WTC11 (cell line): ENCODE data around the gene CENPB. TPM values are rescaled to one million over a fixed set of nuclear protein-coding genes. Genes with fewer than 3 reads are reported as not detected.
A peak's percentile ranks its signal among the peaks of the same experiment; 100 is the strongest.

Experiments
- ATAC-seq: fragments of 200-7000 bp; cut with Tn5 transposase; 2 replicates; pipeline ENCODE4 v1.10.0; 2021; ENCODE audit warnings: mild to moderate bottlenecking, moderate library complexity
- CTCF ChIA-PET: fragments of 300-600 bp; sonication (Branson Sonifier 250); formaldehyde crosslinking; loops from one replicate; lab custom pipeline; 2021; ENCODE audit warnings: antibody characterized with exemption; lab: Charles Lee
- POLR2A ChIA-PET: fragments of 350-600 bp; sonication (Branson Sonifier 250); formaldehyde crosslinking; loops from one replicate; lab custom pipeline; 2021; ENCODE audit warnings: antibody characterized with exemption; lab: Charles Lee
- DNase-seq: peaks from one replicate; pipeline ENCODE4 v3.0.0; 2021; ENCODE audit warnings: low spot score
- H3K27ac Mint-ChIP-seq: 2 replicates; pipeline ENCODE4 v1.8.0; 2021; ENCODE audit warnings: mixed read lengths
- H3K27me3 Mint-ChIP-seq: 2 replicates; pipeline ENCODE4 v1.8.0; 2021; ENCODE audit warnings: low read depth, mild to moderate bottlenecking, moderate library complexity, mixed read lengths
- H3K36me3 Mint-ChIP-seq: 2 replicates; pipeline ENCODE4 v1.8.0; 2021; ENCODE audit warnings: mixed read lengths
- H3K4me1 Mint-ChIP-seq: 2 replicates; pipeline ENCODE4 v1.8.0; 2022; ENCODE audit warnings: mixed read lengths
- H3K4me3 Mint-ChIP-seq: 2 replicates; pipeline ENCODE4 v1.8.0; 2021; ENCODE audit warnings: mild to moderate bottlenecking, moderate library complexity, mixed read lengths
- H3K9me3 Mint-ChIP-seq: 2 replicates; pipeline ENCODE4 v1.8.0; 2021; ENCODE audit warnings: mixed read lengths
- AFF4 ChIP-seq: sonication (generic); formaldehyde crosslinking; IDR thresholded peaks from 2 replicates; pipeline ENCODE4 v1.8.1; 2023; ENCODE audit warnings: mild to moderate bottlenecking, missing genetic modification reagents, borderline replicate concordance
- ATF1 ChIP-seq: sonication (generic); formaldehyde crosslinking; IDR thresholded peaks from 2 replicates; pipeline ENCODE4 v1.8.1; 2023; ENCODE audit warnings: mild to moderate bottlenecking, moderate library complexity, missing genetic modification reagents
- CBFB ChIP-seq: sonication (generic); formaldehyde crosslinking; IDR thresholded peaks from 2 replicates; pipeline ENCODE4 v1.8.1; 2022; ENCODE audit warnings: mild to moderate bottlenecking, low read depth, missing genetic modification reagents
- ERG ChIP-seq: fragments of 250-450 bp; sonication (Bioruptor Pico); IDR thresholded peaks from 2 replicates; pipeline ENCODE4 v1.8.0; 2021; ENCODE audit warnings: mild to moderate bottlenecking
- FOXP1 ChIP-seq: sonication (generic); formaldehyde crosslinking; IDR thresholded peaks from 2 replicates; pipeline ENCODE4 v1.8.0; 2022; ENCODE audit warnings: missing genetic modification reagents, mild to moderate bottlenecking, moderate library complexity, borderline replicate concordance
- GTF2I ChIP-seq: fragments of 250-450 bp; sonication (Bioruptor Pico); conservative IDR thresholded peaks from 2 replicates; pipeline ENCODE4 v1.4.0; 2021; ENCODE audit warnings: mild to moderate bottlenecking
- IRF2 ChIP-seq: sonication (generic); formaldehyde crosslinking; IDR thresholded peaks from 2 replicates; pipeline ENCODE4 v1.8.0; 2022; ENCODE audit warnings: low read depth, missing genetic modification reagents, borderline replicate concordance
- JAZF1 ChIP-seq: fragments of 250-450 bp; sonication (Bioruptor Pico); IDR thresholded peaks from 2 replicates; pipeline ENCODE4 v1.9.0; 2021; ENCODE audit warnings: moderate library complexity, mild to moderate bottlenecking, inconsistent platforms
- JUN ChIP-seq: sonication (generic); formaldehyde crosslinking; IDR thresholded peaks from 2 replicates; pipeline ENCODE4 v1.8.0; 2023; ENCODE audit warnings: mild to moderate bottlenecking, missing genetic modification reagents
- KAT7 ChIP-seq: sonication (generic); formaldehyde crosslinking; IDR thresholded peaks from 2 replicates; pipeline ENCODE4 v1.8.1; 2023; ENCODE audit warnings: missing genetic modification reagents, mild to moderate bottlenecking, borderline replicate concordance
- MLX ChIP-seq: sonication (generic); formaldehyde crosslinking; IDR thresholded peaks from 2 replicates; pipeline ENCODE4 v1.8.1; 2023; ENCODE audit warnings: mild to moderate bottlenecking, missing genetic modification reagents, moderate library complexity
- NR3C1 ChIP-seq: sonication (generic); formaldehyde crosslinking; conservative IDR thresholded peaks from 2 replicates; pipeline ENCODE4 v1.8.1; 2023; ENCODE audit warnings: low read depth, mild to moderate bottlenecking, missing genetic modification reagents
- RELA ChIP-seq: sonication (generic); formaldehyde crosslinking; IDR thresholded peaks from 2 replicates; pipeline ENCODE4 v1.8.1; 2022; ENCODE audit warnings: missing genetic modification reagents, mild to moderate bottlenecking, borderline replicate concordance
- RORB ChIP-seq: fragments of 250-450 bp; sonication (Bioruptor Pico); IDR thresholded peaks from 2 replicates; pipeline ENCODE4 v1.9.0; 2021; ENCODE audit warnings: mild to moderate bottlenecking
- SOX15 ChIP-seq: fragments of 250-450 bp; sonication (Bioruptor Pico); IDR thresholded peaks from 2 replicates; pipeline ENCODE4 v1.9.0; 2021; ENCODE audit warnings: mild to moderate bottlenecking
- TCF7 ChIP-seq: sonication (generic); formaldehyde crosslinking; IDR thresholded peaks from 2 replicates; pipeline ENCODE4 v1.8.0; 2022; ENCODE audit warnings: mild to moderate bottlenecking, low read depth, missing genetic modification reagents, moderate library complexity
- TEAD1 ChIP-seq: sonication (generic); formaldehyde crosslinking; IDR thresholded peaks from 2 replicates; pipeline ENCODE4 v1.8.0; 2022; ENCODE audit warnings: mild to moderate bottlenecking, missing genetic modification reagents
- ZBTB21 ChIP-seq: sonication (generic); formaldehyde crosslinking; IDR thresholded peaks from 2 replicates; pipeline ENCODE4 v1.8.1; 2023; ENCODE audit warnings: mild to moderate bottlenecking, missing genetic modification reagents, borderline replicate concordance
- ZBTB43 ChIP-seq: sonication (generic); formaldehyde crosslinking; IDR thresholded peaks from 2 replicates; pipeline ENCODE4 v1.8.1; 2023; ENCODE audit warnings: mild to moderate bottlenecking, missing genetic modification reagents
- ZNF416 ChIP-seq: fragments of 250-450 bp; sonication (Bioruptor Pico); IDR thresholded peaks from 2 replicates; pipeline ENCODE4 v1.9.0; 2021; ENCODE audit warnings: mild to moderate bottlenecking, inconsistent platforms
- ZNF423 ChIP-seq: fragments of 250-450 bp; sonication (Bioruptor Pico); IDR thresholded peaks from 2 replicates; pipeline ENCODE4 v2.1.2; 2022; ENCODE audit warnings: mild to moderate bottlenecking, moderate library complexity
- ZNF671 ChIP-seq: fragments of 250-450 bp; sonication (Bioruptor Pico); IDR thresholded peaks from 2 replicates; pipeline ENCODE4 v1.8.0; 2021; ENCODE audit warnings: mild to moderate bottlenecking
- total RNA-seq: library from RNA; stranded (reverse); gene quantifications from 3 replicates; pipeline ENCODE4 v1.2.3, GENCODE V29; 2021
- TF ChIP-seq, protein P1 (sequence below): sonication (generic); formaldehyde crosslinking; IDR thresholded peaks from 2 replicates; pipeline ENCODE4 v1.8.0; 2023; ENCODE audit warnings: missing genetic modification reagents

The CENPB gene
- total RNA-seq, 1 experiment from 2014 or later = 58.7 TPM

DNA sequence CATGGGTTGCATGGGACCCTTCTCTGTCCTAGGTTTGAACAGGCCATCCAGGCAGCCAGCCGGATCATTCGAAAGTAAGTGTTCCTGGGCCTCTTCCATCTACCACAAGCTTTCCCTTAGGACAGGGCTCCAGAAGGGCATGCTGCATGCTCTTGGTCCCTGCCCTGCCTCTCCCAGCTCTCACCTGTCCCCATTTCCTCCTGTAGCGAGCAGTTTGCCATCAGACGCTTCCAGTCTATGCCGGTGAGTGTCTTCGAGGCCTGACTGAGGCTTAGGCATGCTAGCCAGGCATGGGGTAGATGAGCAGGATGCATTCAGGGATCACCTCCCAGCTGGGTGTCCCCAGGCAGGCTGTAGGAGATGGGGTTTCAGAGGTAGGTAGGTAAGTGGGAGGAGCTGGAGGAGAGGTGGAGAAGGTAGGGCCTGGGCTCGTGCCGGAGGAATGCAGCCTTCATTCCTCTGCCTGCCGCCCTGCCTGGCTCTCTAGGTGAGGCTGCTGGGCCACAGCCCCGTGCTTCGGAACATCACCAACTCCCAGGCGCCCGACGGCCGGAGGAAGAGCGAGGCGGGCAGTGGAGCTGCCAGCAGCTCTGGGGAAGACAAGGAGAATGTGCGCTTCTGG, 13.8 kb upstream of the CENPB start (continued):
- TF ChIP-seq ERG (no peak), AFF4 (CRISPR knock-in tag) (no peak), GTF2I (CRISPR knock-in tag) (no peak), ZBTB43 (no peak), FOXP1 (peak; percentile 33; the same call in 1 of the 2 replicates)
- TF ChIP-seq, all 79 proteins: peak for 3

DNA sequence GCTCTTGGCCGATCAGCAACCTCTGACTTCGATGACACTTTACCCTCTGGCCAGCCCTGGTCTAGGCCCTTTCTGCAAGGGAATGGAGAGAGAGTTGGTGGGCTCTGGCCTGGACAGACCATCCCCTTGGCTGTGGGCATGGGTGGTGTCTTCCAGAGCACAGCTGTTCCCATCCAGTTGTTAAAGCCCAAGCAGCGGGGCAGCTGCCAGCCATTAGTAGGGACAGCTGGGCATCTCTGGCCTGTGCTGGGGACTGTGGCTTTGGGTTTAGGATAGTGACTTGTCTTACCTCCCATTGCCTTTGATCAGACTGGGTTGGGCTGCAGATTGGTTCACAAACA, 12.3 kb upstream of the CENPB start:
- H3K4me1 Mint-ChIP-seq = peaks cover 53% of the 10 kb centered on the region
- TF ChIP-seq JUN (CRISPR knock-in tag) = no peak
- no peak for TF ChIP-seq IRF2 (CRISPR knock-in tag)
- no peak for TF ChIP-seq RELA
- no peak for TF ChIP-seq KAT7 (CRISPR knock-in tag)
- TF ChIP-seq ATF1 (CRISPR knock-in tag) = no peak
- no peak for TF ChIP-seq ZNF671 (CRISPR knock-in tag)
- TF ChIP-seq ZBTB43 = no peak
- TF ChIP-seq TCF7 (CRISPR knock-in tag) = no peak
- TF ChIP-seq, protein P1, sequence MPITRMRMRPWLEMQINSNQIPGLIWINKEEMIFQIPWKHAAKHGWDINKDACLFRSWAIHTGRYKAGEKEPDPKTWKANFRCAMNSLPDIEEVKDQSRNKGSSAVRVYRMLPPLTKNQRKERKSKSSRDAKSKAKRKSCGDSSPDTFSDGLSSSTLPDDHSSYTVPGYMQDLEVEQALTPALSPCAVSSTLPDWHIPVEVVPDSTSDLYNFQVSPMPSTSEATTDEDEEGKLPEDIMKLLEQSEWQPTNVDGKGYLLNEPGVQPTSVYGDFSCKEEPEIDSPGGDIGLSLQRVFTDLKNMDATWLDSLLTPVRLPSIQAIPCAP (CRISPR knock-in tag) = no peak
- no peak for TF ChIP-seq ZBTB21 (CRISPR knock-in tag)
- TF ChIP-seq NR3C1 (CRISPR knock-in tag) = no peak
- no peak for TF ChIP-seq ERG
- TF ChIP-seq MLX (CRISPR knock-in tag) = no peak
- no peak for TF ChIP-seq JAZF1 (CRISPR knock-in tag)
- no peak for TF ChIP-seq ZNF416
- TF ChIP-seq ZNF423 (CRISPR knock-in tag) = no peak
- TF ChIP-seq TEAD1 (CRISPR knock-in tag) = no peak
- TF ChIP-seq RORB (CRISPR knock-in tag) = no peak
- no peak for TF ChIP-seq SOX15
- no peak for TF ChIP-seq CBFB (CRISPR knock-in tag)
- no peak for DNase-seq
- H3K27me3 Mint-ChIP-seq = peaks cover 5% of the 10 kb centered on the region; the same call in 1 of the 2 replicates
- no peak for ATAC-seq
- peak overlapping the region; percentile 20; the same call in 1 of the 2 replicates for H3K4me3 Mint-ChIP-seq
- H3K27ac Mint-ChIP-seq = peak overlapping the region; percentile 66
- POLR2A ChIA-PET = interaction anchor here (0.5 to 2.1 kb wide), 4 partner anchors 13 to 192 kb away, joined by 4 to 8 read pairs (median 6); no protein-coding TSS in a partner anchor
- no peaks in the 10 kb centered on the region for H3K9me3 Mint-ChIP-seq
- CTCF ChIA-PET = interaction anchor here (0.9 to 3.9 kb wide), 7 partner anchors 12 to 54 kb away, joined by 4 to 79 read pairs (median 5); partner anchors contain the start of genes ADISSP, AP5S1, CENPB and SPEF1
- H3K36me3 Mint-ChIP-seq = peaks cover 29% of the 10 kb centered on the region
